Stomach (tissue), 9 donors: ENCODE measurements around the gene BDNF. TPM values are rescaled to one million over a fixed set of nuclear protein-coding genes. Genes with fewer than 3 reads are reported as not detected.

Source experiments
- DNase-seq, 2 donors: peaks; one replicate each; pipeline versions ENCODE4 v3.0.0 to v3.0.0-alpha.2; 2013 to 2019
- H3K27ac ChIP-seq, 5 donors: fragments of 200-600 bp in 4 of 5; sonication (generic) in 4 of 5; one replicate each; pipeline ENCODE4 v1.5.1; 2013 to 2019; ENCODE audit warnings: mild to moderate bottlenecking in 1 of 5, moderate library complexity in 1 of 5
- H3K27me3 ChIP-seq, 3 donors: fragments of 200-600 bp; sonication (generic); one replicate each; pipeline ENCODE4 v1.5.1; 2017 to 2019; ENCODE audit warnings: mixed run types in 1 of 3
- H3K36me3 ChIP-seq, 4 donors: fragments of 200-600 bp; sonication (generic); 1 replicate in 3 of 4; 2 replicates in 1 of 4; pipeline ENCODE4 v1.5.1; 2016 to 2019
- H3K4me1 ChIP-seq, 4 donors: fragments of 200-600 bp; sonication (generic); one replicate each; pipeline ENCODE4 v1.5.1; 2016 to 2019
- H3K4me3 ChIP-seq, 4 donors: fragments of 200-600 bp; sonication (generic) in 3 of 4; one replicate each; pipeline ENCODE4 v1.5.1; 2016 to 2019; ENCODE audit warnings: mild to moderate bottlenecking in 1 of 4
- H3K9me3 ChIP-seq, 4 donors: fragments of 200-600 bp; sonication (generic); one replicate each; pipeline ENCODE4 v1.5.1; 2016 to 2019
- EP300 ChIP-seq: sonication (generic); formaldehyde crosslinking; IDR thresholded peaks from one replicate; pipeline ENCODE4 v1.6.1; 2017; ENCODE audit warnings: antibody characterized with exemption
- POLR2A ChIP-seq, 4 donors: fragments of 450-650 bp; IDR thresholded peaks; one replicate each; pipeline ENCODE4 v1.6.1; 2016; ENCODE audit warnings: antibody characterized with exemption in 4 of 4, control low read depth in 2 of 4, mild to moderate bottlenecking in 1 of 4, moderate library complexity in 1 of 4
- POLR2AphosphoS5 ChIP-seq, 3 donors: sonication (generic); formaldehyde crosslinking; IDR thresholded peaks; one replicate each; pipeline ENCODE4 v1.6.1; 2016; ENCODE audit warnings: antibody characterized with exemption in 3 of 3
- WGBS, 5 donors: extraction: QIAGEN DNeasy Blood & Tissue Kit in 3 of 5; methylation state at CpG; one replicate each; pipeline versions ENCODE4 v1.1.5 to v1.1.7; 2013 to 2018; 5-methylcytosine and 5-hydroxymethylcytosine counted together
- intact Hi-C: fragments of 100-400 bp; cut with DNase I; formaldehyde crosslinking; loops from one replicate; pipeline ENCODE4 v1.15.1; 2023; ENCODE audit warnings: low total_unique reads
- polyA plus RNA-seq, 3 donors: library from polyadenylated mRNA; stranded (reverse); fragments of 200-250 nt; gene quantifications; one replicate each; pipeline ENCODE4 v1.2.3, GENCODE V29; 2013
- total RNA-seq, 5 donors: library from RNA; depleted of rRNA; stranded (reverse); fragments of >200 nt; gene quantifications; one replicate each; pipeline versions ENCODE4 v1.1.0 to v1.2.3, GENCODE V29; 2014 to 2016
- TF ChIP-seq, protein P1 (sequence below), 7 experiments: fragments of 450-650 bp in 4 of 7; fragments of 200-600 bp in 3 of 7; sonication (generic) in 3 of 7; IDR thresholded peaks; one replicate each; pipeline ENCODE4 v1.5.1; 2016 to 2019; ENCODE audit warnings: antibody characterized with exemption in 7 of 7, control low read depth in 2 of 7, mild to moderate bottlenecking in 1 of 7
- donor health status: healthy with polysubstance abuse.
- donor health status: Bipolar disorder and iron deficiency.
- donor health status: healthy.

BDNF gene
- total and polyA plus RNA-seq, 8 donors, result under 0.01 to 1.7 (median 0.81) TPM; not detected in 1

DNA sequence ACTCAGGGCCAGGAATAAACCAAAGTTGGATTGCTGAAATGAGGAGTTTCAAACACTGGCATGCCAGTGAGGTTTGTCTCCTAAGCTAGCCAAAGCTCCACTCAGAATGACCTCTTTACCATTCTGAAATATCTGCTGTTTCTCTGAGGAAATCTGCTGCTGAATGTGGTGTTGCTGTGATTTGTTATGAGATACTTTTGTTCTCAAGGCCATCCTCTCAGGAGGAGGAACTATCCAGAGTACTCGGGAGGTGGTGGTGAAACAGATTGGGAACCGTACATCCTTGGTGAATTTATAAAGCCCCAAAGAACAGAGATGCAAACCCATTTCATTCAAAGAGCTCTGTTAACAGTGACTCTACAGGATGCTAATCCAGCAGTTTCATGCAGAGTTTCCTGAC lies 50.5 kb downstream of the BDNF start:
- WGBS, 5 donors, result 67 to 84% (median 74%) methylated on average over 2 of the region's 2 CpGs
- intact Hi-C loops, result no loop called here
- H3K27ac ChIP-seq, result no peak overlapping the region
- DNase-seq, result no peak
- no peaks in the 10 kb centered on the region for H3K36me3 ChIP-seq
- TF ChIP-seq POLR2AphosphoS5 (IDR thresholded peaks at IDR 0.05) (no peak), POLR2A (IDR thresholded peaks at IDR 0.05) (no peak), EP300 (no peak)
- TF ChIP-seq, protein P1, sequence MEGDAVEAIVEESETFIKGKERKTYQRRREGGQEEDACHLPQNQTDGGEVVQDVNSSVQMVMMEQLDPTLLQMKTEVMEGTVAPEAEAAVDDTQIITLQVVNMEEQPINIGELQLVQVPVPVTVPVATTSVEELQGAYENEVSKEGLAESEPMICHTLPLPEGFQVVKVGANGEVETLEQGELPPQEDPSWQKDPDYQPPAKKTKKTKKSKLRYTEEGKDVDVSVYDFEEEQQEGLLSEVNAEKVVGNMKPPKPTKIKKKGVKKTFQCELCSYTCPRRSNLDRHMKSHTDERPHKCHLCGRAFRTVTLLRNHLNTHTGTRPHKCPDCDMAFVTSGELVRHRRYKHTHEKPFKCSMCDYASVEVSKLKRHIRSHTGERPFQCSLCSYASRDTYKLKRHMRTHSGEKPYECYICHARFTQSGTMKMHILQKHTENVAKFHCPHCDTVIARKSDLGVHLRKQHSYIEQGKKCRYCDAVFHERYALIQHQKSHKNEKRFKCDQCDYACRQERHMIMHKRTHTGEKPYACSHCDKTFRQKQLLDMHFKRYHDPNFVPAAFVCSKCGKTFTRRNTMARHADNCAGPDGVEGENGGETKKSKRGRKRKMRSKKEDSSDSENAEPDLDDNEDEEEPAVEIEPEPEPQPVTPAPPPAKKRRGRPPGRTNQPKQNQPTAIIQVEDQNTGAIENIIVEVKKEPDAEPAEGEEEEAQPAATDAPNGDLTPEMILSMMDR (IDR thresholded peaks at IDR 0.05), result no peak
- no peaks in the 10 kb centered on the region for H3K27me3 ChIP-seq
- no peak overlapping the region for H3K4me3 ChIP-seq
- H3K9me3 ChIP-seq, result no peaks in the 10 kb centered on the region
- no peaks in the 10 kb centered on the region for H3K4me1 ChIP-seq

DNA sequence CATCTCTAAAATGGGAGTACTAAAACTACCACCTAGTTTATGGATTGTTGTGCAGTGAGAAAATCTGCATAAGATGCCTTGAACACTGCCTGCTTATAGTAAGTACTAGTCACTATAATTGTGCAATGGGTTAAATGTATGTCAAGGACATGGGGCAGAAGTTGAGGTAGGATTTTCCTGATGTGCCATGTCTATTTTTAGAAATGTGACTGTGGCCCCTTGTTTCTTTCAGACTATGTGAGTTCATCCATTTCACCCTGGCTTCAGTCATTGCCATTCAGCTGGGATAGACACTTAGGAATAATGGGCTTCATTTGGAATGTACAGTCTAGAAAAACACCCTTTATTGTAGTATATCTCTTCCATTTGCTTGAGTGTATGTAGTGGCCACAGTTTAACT lies 51.4 kb downstream of the BDNF start:
- TF ChIP-seq POLR2AphosphoS5 (IDR thresholded peaks at IDR 0.05) (no peak), EP300 (no peak), POLR2A (IDR thresholded peaks at IDR 0.05) (no peak)
- TF ChIP-seq, protein P1 (IDR thresholded peaks at IDR 0.05), result no peak
- no peak overlapping the region for H3K27ac ChIP-seq
- intact Hi-C loops, result no loop called here
- no peaks in the 10 kb centered on the region for H3K4me1 ChIP-seq
- no peak overlapping the region for H3K4me3 ChIP-seq
- no peaks in the 10 kb centered on the region for H3K36me3 ChIP-seq
- no peaks in the 10 kb centered on the region for H3K27me3 ChIP-seq
- DNase-seq, result no peak
- no peaks in the 10 kb centered on the region for H3K9me3 ChIP-seq

DNA sequence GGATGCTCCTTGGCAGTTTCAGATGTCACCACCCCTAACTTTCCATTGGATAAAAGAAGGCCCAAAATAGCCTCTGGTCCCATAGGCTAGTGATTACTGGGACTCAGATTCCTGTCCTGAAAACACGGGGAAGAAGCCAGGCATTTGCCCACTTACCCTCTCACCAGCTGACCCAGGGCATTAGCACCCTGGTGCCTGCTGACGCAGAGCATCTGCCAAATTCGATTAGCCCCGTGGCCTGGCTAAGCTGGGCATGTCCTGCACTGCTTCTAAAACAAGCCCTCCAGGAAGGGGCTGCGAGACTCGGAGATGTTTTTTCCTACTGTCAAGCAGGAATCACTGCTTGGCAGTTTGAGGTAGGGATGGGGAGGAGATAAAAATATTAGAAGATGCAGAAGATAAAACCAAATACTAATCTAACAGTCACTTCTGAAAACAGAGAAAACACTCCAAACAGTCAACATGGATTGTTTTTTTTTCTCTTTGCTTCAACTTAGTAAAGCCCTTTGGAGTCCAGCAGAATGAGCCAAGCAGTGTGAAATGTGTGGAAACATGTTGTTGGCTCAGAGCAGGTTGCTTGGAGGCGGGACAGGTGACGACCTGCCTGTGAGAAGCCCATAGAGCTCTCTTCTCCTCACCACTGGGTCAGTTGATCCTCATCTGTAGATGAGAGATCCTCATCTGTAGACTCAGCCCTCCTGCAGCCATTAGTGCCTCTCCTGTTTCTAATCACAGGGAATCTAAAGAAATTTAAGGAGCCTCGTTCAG lies 54.0 kb downstream of the BDNF start:
- no peaks in the 10 kb centered on the region for H3K9me3 ChIP-seq
- H3K4me1 ChIP-seq, result no peaks in the 10 kb centered on the region
- peaks cover 0 to 6% (median 0%) of the 10 kb centered on the region in 4 donors for H3K36me3 ChIP-seq
- no peak for TF ChIP-seq POLR2AphosphoS5 (IDR thresholded peaks at IDR 0.05)
- no peak for TF ChIP-seq EP300
- TF ChIP-seq, protein P1 (IDR thresholded peaks at IDR 0.05), result no peak
- TF ChIP-seq POLR2A (IDR thresholded peaks at IDR 0.05), result no peak
- H3K27ac ChIP-seq, result no peak overlapping the region
- DNase-seq, result no peak
- no peaks in the 10 kb centered on the region for H3K27me3 ChIP-seq
- H3K4me3 ChIP-seq, result no peak overlapping the region
- intact Hi-C loops, result no loop called here
- 75 to 88% (median 86%) methylated on average over 9 of the region's 9 CpGs for WGBS, 5 donors

DNA sequence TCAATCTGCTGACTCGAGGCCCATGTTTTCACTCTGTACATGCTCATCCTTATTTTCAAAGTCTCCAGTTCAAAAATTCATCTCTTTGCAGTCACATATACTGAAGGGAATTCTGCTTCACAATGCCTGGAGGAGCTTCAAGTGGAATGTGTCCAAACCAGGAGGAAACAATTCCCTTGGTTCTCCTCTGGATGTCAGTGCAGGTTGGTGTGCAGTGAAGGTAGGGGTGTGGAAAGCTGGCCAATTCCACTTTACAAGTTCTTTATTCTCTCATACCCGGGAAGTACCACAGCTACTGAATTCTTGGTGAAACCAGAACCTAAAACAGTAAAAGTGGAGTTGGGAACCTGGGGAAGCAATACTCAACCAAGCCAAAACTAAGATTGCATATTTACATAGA lies 57.3 kb downstream of the BDNF start:
- Histone ChIP-seq H3K4me1 (no peaks in the 10 kb centered on the region), H3K27me3 (no peaks in the 10 kb centered on the region), H3K36me3 (peaks cover 0 to 11% (median 0%) of the 10 kb centered on the region in 4 donors), H3K27ac (no peak overlapping the region), H3K9me3 (no peaks in the 10 kb centered on the region), H3K4me3 (no peak overlapping the region)
- TF ChIP-seq POLR2AphosphoS5 (IDR thresholded peaks at IDR 0.05) (no peak), POLR2A (IDR thresholded peaks at IDR 0.05) (no peak), EP300 (no peak)
- TF ChIP-seq, protein P1 (IDR thresholded peaks at IDR 0.05), result no peak
- intact Hi-C loops, result no loop called here
- DNase-seq, result no peak
- 81 to 91% (median 85%) methylated on average over 2 of the region's 2 CpGs for WGBS, 5 donors
